Right lobe of liver (tissue), 6 donors: ENCODE results near the gene SEC14L5. TPM values are rescaled to one million over a fixed set of nuclear protein-coding genes. Genes with fewer than 3 reads are reported as not detected.

ENCODE experiments used
- ATAC-seq, 4 donors: fragments of 200-7000 bp; cut with Tn5 transposase; one replicate each; pipeline ENCODE4 v1.9.1; 2020; ENCODE audit warnings: mild to moderate bottlenecking in 4 of 4, moderate library complexity in 4 of 4
- DNase-seq, 3 donors: peaks; one replicate each; pipeline ENCODE4 v3.0.0-alpha.2; 2020
- H3K27ac ChIP-seq, 3 donors: fragments of 200-600 bp; one replicate each; pipeline ENCODE4 v1.8.0; 2022
- H3K27me3 ChIP-seq, 2 donors: fragments of 200-600 bp; one replicate each; pipeline ENCODE4 v1.8.0; 2022
- H3K36me3 ChIP-seq, 4 donors: fragments of 200-600 bp; sonication (generic) in 1 of 4; one replicate each; pipeline versions ENCODE4 v1.5.1 to v1.8.0; 2017 to 2022; ENCODE audit warnings: control low read depth in 1 of 4
- H3K4me1 ChIP-seq, 4 donors: fragments of 200-600 bp; sonication (generic) in 1 of 4; one replicate each; pipeline versions ENCODE4 v1.5.1 to v1.8.0; 2017 to 2022; ENCODE audit warnings: control low read depth in 1 of 4
- H3K4me3 ChIP-seq, 3 donors: fragments of 200-600 bp; one replicate each; pipeline ENCODE4 v1.8.0; 2022
- H3K9me3 ChIP-seq, 4 donors: fragments of 200-600 bp; sonication (generic) in 1 of 4; one replicate each; pipeline versions ENCODE4 v1.5.1 to v1.8.0; 2017 to 2022; ENCODE audit warnings: control low read depth in 1 of 4
- POLR2A ChIP-seq: fragments of 450-650 bp; IDR thresholded peaks from one replicate; pipeline ENCODE4 v1.6.1; 2017; ENCODE audit warnings: antibody characterized with exemption, mild to moderate bottlenecking
- WGBS: methylation state at CpG from one replicate; pipeline ENCODE4 v1.1.6; 2018; ENCODE audit warnings: low coverage, low lambda C conversion rate; ENCODE audit not compliant: insufficient coverage; ENCODE audit errors: missing lambda C conversion rate; 5-methylcytosine and 5-hydroxymethylcytosine counted together
- intact Hi-C, 2 donors: fragments of 100-400 bp; cut with DNase I; formaldehyde crosslinking; loops; one replicate each; pipeline versions ENCODE4 v1.11.2 to v1.14.1; 2022
- total RNA-seq, 6 experiments: library from RNA; depleted of rRNA in 2 of 6; stranded (reverse); fragments of >200 nt in 2 of 6; fragmentation: NEBNext Ultra II Directional in 3 of 6; extraction: Animal tissue kit (Norgen Biotek cat#: 25700) in 3 of 6; gene quantifications; one replicate each; pipeline versions ENCODE4 v1.1.0 to v1.2.4, GENCODE V29; 2016 to 2023
- TF ChIP-seq, protein P1 (sequence below), 4 donors: fragments of 200-600 bp in 3 of 4; fragments of 450-650 bp in 1 of 4; IDR thresholded peaks; one replicate each; pipeline versions ENCODE4 v1.5.1 to v1.8.0; 2016 to 2022; ENCODE audit warnings: antibody characterized with exemption in 4 of 4, mild to moderate bottlenecking in 2 of 4
- donor health status: DM: no; HTN: yes; CAD: no.
- donor health status: DM: no; HTN: no; CAD: no.
- donor health status: DM: no; HTN: no; CAD: no.
- donor health status: DM: no; HTN: yes; CAD: no.
- donor health status: DM: no; HTN: yes; CAD: no.

SEC14L5 gene
- total RNA-seq, 6 experiments from 2014 or later: 0.09 to 1.1 (median 0.60) TPM; not detected in 1

GRCh38 chr16:4988647-4989046 is 30.5 kb downstream of the SEC14L5 start:
- peak in 1 of 3 donors; percentile 14 for DNase-seq

GRCh38 chr16:4989391-4990006 is 31.4 kb downstream of the SEC14L5 start:
- intact Hi-C loops: no loop called here
- ATAC-seq: no peak
- Histone ChIP-seq H3K9me3 (no peaks in the 10 kb centered on the region), H3K4me3 (no peak overlapping the region), H3K27ac (no peak overlapping the region), H3K27me3 (no peaks in the 10 kb centered on the region), H3K36me3 (no peaks in the 10 kb centered on the region), H3K4me1 (no peaks in the 10 kb centered on the region)
- DNase-seq: peak in 1 of 3 donors; percentile 8
- TF ChIP-seq, protein P1, sequence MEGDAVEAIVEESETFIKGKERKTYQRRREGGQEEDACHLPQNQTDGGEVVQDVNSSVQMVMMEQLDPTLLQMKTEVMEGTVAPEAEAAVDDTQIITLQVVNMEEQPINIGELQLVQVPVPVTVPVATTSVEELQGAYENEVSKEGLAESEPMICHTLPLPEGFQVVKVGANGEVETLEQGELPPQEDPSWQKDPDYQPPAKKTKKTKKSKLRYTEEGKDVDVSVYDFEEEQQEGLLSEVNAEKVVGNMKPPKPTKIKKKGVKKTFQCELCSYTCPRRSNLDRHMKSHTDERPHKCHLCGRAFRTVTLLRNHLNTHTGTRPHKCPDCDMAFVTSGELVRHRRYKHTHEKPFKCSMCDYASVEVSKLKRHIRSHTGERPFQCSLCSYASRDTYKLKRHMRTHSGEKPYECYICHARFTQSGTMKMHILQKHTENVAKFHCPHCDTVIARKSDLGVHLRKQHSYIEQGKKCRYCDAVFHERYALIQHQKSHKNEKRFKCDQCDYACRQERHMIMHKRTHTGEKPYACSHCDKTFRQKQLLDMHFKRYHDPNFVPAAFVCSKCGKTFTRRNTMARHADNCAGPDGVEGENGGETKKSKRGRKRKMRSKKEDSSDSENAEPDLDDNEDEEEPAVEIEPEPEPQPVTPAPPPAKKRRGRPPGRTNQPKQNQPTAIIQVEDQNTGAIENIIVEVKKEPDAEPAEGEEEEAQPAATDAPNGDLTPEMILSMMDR (IDR thresholded peaks at IDR 0.05): no peak
- TF ChIP-seq POLR2A: no peak
- WGBS: 77% methylated on average over 7 of the region's 9 CpGs

More at GRCh38 chr16:4988647-4989046, 30.5 kb downstream of the SEC14L5 start:
- Histone ChIP-seq H3K27ac (no peak overlapping the region), H3K36me3 (no peaks in the 10 kb centered on the region), H3K4me1 (no peaks in the 10 kb centered on the region), H3K4me3 (no peak overlapping the region), H3K27me3 (no peaks in the 10 kb centered on the region), H3K9me3 (no peaks in the 10 kb centered on the region)
- TF ChIP-seq, protein P1 (IDR thresholded peaks at IDR 0.05): no peak
- TF ChIP-seq POLR2A: no peak
- intact Hi-C loops: no loop called here
- no peak for ATAC-seq
- WGBS: 79% methylated on average over 5 of the region's 5 CpGs

- intact Hi-C loops: no loop called here
- H3K9me3 ChIP-seq: no peaks in the 10 kb centered on the region
- peak in 1 of 3 donors; percentile 11 for DNase-seq
- ATAC-seq: peak in 1 of 4 donors; percentile 24
- no peaks in the 10 kb centered on the region for H3K36me3 ChIP-seq
- no peak overlapping the region for H3K27ac ChIP-seq
- no peaks in the 10 kb centered on the region for H3K4me1 ChIP-seq
- no peak overlapping the region for H3K4me3 ChIP-seq
- 84% methylated on average over 5 of the region's 8 CpGs for WGBS
- no peaks in the 10 kb centered on the region for H3K27me3 ChIP-seq
- TF ChIP-seq, protein P1 (IDR thresholded peaks at IDR 0.05): no peak
- TF ChIP-seq POLR2A: no peak
Observed at GRCh38 chr16:4990415-4990814, 32.3 kb downstream of the SEC14L5 start.

GRCh38 chr16:4991754-4992153 is 33.6 kb downstream of the SEC14L5 start:
- no peak overlapping the region for H3K27ac ChIP-seq
- ATAC-seq: peak in 1 of 4 donors; percentile 35
- H3K4me1 ChIP-seq: no peaks in the 10 kb centered on the region
- no peaks in the 10 kb centered on the region for H3K36me3 ChIP-seq
- TF ChIP-seq POLR2A: no peak
- TF ChIP-seq, protein P1 (IDR thresholded peaks at IDR 0.05): no peak
- H3K27me3 ChIP-seq: no peaks in the 10 kb centered on the region
- intact Hi-C loops: no loop called here
- peak in 1 of 3 donors; percentile 43 for DNase-seq
- 85% methylated on average over 7 of the region's 14 CpGs for WGBS
- H3K4me3 ChIP-seq: no peak overlapping the region
- H3K9me3 ChIP-seq: no peaks in the 10 kb centered on the region
